ELF-1 (cell line): Measurements from ENCODE around the gene CDH4.

Source experiments
- DNase-seq: peaks from one replicate; pipeline ENCODE4 v3.0.0-alpha.2; 2016; ENCODE audit warnings: low read depth, low spot score

CDH4 gene

DNA sequence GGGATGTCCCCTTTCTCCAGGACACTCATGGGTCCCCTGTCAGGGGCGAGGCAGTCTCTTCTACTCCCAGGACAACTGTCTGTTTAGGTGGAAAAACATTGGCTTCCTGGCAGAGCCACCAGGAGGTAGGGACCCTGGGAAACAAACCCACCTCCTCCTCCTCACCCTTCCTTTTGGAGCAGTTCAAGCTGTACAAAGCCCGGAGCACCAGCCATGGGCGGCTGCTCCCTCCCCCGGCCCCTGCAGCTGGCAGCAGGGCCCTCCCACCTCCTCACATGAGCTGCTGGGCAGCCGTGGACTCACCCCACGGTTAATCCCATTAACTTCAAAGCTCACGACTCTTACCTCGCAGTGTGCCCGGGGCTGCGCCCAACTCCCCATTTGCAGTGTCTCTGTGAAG, 48.6 kb downstream of the CDH4 start:
- DNase-seq: no peak

DNA sequence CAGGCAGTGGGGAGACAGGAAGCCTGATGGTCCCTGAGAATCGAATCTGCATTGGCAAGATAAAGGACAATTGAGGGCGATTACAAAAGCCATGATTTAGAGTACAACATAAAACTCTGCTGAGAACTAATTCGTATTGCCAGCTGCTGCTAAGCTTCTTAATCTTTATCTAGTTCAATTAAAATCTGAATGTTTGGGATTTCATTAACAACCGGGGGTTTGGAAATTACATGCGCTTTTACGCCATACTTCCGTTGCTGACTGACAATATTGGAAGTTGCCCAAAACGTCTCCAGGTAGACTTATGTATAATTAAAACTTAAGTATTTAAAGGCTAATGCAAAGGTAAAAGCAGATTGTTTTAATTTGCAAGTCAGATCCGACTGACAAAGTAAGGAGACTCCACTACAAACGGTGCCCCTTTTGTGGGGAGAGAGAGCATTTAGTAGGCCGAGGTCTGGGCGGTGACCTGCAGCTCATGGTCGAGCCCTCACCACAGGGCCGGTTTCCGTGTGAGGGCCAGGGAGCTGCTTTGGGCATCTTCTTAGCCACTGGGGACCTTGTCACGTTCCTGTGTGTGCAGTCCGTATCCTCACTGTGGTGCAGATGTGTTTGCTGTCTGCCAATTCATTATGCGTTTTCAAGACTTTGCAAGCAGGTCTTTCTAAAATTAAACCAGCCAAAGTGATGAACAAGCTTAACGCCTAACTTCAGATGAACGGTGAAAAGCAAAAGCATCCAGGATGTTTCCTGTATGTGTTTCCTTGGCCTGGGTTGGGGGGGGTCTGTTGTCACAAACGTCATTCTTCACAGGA, 49.9 kb downstream of the CDH4 start:
- DNase-seq: no peak

DNA sequence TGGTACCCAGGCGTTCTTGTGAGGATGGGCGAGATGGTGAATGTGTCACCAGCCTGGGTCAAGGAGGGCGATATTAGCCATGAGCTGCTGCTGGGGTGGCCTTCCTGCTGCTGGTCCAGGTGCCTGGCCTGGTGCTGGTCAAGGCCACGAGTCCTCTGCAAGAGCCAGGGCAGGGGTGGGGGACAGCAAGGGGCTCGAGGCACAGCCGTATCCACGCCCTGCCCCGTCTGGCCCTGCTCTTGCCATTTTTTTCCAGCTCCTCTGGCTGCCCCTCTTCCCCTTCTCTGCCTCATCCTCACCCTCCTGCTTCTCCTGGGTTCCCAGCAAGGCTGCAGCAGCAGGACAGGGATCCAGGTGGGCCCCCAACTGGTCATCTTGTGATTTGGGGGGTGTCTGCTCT, 51.2 kb downstream of the CDH4 start:
- no peak for DNase-seq

DNA sequence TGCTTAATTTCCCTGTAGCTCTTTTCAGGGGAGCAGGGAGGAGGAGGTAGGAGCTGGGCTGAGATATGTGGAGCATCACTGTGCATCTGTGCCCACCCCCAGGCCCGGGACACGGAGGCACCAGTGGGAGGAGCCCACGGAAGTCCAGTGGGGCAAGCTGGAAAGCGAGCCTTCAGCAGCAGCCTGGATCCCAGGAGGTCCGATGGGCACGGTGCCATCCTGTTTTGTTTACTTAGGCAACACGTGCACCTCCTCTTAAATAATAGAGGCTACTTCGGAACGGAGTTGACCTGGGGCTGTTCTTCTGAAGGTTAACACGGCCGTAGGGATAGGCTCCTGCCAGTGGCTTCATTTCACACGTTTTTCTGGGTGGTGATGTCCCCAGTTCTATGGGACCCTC, 51.6 kb downstream of the CDH4 start:
- DNase-seq: no peak

DNA sequence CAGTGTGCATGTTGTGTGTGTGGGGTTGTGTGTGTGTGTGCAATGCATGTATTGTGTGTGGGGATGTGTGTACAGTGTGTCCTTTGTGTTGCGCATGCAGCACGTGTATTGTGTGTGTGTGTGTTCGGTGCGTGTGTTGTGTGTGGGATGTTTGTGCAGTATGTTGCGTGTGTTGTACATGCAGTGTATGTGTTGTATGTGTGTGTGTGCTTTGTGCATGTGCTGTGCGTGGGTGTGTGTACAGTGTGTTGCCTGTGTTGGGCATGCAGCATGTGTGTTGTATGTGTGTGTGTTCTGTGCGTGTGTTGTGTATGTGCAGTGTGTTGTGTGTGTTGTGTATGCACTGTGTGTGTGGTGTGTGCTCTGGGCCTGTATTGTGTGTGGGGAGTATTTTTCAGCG, 52.7 kb downstream of the CDH4 start:
- DNase-seq: no peak

DNA sequence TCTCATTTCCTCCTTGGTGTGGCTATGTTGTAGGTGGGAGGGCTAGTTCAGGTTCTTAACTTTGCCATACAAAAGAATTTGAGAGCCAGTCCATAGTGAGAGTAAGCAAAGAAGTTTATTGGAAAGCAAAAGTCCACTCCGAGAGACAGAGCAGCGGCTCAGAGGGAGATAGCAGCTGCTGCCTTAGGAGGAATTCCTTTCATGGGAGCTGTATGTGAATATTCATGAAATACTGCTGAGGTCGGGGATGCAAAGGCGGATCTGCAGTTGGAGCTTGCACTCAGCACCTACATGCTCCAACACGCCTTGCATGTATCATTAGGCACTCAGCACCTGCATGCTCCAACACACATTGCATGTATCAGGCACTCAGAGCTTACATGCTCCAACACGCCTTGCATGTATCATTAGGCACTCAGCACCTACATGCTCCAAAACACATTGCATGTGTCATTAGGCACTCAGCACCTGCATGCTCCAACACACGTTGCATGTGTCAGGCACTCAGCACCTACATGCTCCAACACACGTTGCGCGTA, 54.9 kb downstream of the CDH4 start:
- no peak for DNase-seq

DNA sequence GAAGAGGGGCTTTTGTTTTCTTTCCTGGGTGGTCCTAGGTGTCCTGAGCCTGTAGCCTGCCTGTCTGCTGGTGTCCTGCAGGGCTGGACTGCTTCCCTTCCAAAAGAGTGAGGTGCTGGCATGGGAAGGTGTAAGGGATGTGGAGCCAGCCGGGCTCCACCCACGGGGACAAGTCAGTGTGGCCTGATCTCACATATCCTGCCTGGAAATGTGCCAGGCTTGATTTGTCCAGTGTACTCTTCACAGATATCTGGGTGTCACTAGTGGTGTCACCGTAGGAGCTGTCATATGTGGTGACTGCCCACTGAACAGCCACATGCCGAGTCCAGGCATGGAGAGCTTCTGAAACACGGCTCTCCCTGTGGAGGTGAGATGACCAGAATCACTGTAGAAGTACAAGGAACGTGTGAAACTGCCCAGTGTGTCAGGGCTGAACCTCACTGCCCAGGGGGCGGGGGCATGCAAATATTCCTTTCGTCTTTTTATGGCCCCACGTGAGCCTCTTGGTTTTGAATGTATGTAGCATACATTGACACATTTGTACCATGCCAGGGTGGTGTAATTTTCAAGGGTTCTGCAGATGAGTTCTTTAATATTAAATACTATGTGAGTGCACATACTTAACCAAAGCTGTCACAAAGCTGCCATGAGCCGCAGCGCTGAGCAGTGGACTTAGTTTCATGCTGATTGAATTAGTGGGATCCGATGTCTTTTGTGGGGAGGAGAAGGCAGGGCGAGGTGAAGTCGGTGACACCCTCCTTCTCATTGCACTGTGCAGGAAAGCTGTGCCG, 55.8 kb downstream of the CDH4 start:
- no peak for DNase-seq

DNA sequence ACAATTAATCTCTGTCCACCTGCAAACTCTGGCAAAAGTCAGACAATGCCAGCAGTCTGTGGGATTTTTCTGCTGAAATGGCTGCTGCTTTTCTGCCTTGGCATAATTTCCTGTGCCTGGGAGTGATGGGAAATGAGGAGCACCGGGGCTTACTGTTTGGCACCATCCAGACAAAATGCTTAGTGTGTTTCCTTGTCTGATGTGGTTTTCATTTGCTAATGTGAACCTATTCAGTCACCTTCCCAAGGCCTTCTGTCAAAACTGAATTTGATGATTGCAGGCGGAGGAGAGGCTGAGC, 56.4 kb downstream of the CDH4 start:
- no peak for DNase-seq

DNA sequence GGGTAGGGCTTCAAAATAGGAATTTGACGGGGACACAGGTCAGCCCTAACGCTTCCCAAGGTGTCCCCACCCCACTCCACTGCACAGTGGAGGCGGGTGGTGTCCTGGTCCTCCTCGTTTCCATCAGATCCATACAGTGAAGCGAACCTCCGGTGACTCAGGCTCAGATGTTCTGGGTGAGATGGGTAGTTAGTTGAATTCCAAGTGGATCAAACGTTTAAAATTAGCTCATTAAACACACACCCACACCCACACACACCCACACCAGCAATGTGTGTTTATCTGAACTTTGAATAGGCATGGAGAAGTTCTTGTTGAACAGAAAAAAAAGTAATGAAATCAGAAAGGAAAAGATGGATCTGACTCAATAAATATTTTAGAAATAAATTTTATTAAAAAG, 58.9 kb downstream of the CDH4 start:
- no peak for DNase-seq

DNA sequence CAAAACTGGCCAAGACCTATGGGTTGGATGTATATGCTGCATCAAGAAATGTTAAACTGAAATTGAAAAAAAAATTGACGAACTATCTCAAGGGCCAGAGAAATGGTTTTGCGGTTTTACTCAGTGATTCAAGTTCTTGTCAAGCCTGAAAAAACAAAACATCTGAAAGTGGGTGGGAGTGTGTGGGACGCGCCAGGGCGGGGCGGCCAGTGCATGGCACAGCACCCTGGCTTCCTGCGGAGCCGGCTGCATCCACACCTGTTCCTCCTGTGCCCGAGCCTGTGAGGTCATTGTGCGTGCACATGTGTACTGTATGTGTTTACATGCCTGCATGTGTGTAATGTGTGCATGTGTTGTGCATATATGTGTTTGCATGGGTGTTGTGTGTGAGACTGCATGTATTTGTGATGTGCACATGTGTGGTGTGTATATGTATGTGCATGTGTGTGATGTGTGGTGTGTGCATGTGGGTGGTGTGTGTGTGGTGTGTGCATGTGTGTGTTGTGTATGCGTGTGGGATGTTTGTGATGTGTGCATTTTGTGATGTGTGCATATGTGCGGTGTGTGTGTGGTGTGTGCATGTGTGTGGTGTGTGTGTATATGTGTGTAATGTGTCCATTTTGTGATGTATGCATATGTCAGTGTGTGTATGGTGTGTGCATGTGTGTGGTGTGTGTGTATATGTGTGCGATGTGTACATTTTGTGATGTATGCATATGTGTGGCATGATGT, 59.8 kb downstream of the CDH4 start:
- no peak for DNase-seq

DNA sequence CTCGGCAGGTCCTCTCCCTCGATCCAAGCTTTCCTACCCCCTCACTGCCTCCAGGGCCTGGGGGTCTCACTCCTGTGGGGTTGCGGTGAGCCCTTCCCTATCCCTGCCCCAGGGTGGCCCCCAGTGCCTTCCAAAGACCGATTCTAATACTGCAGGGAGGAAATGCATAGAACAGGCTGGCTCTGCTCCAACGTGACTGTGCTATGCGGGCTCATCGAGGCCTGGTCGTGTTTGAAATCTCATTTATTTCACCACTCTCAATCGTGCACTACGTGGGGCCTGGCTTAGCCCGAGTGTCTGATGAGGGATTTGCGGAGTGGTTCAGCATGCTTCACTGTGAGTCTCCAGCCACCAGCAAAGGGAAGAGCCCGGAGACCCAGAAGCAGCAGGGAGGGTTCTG, 60.9 kb downstream of the CDH4 start:
- DNase-seq: no peak

DNA sequence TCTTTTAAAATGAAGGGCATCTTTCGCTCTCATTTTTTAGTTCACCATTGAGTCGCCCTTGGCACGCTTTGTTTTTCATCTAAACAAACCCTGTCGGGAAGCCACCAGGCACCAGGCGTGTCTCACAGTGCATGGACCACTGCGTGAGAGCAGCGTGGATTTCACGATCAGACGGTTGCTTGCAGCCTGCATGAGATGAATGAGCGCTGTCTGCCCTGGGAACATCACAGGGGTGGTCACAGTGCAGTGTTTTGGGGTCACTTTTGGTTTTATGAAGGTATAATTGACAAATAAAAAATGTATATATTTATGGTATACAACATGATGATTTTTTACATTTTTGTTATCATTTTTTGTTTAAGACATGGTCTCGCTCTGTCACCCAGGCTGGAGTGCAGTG, 61.3 kb downstream of the CDH4 start:
- no peak for DNase-seq

DNA sequence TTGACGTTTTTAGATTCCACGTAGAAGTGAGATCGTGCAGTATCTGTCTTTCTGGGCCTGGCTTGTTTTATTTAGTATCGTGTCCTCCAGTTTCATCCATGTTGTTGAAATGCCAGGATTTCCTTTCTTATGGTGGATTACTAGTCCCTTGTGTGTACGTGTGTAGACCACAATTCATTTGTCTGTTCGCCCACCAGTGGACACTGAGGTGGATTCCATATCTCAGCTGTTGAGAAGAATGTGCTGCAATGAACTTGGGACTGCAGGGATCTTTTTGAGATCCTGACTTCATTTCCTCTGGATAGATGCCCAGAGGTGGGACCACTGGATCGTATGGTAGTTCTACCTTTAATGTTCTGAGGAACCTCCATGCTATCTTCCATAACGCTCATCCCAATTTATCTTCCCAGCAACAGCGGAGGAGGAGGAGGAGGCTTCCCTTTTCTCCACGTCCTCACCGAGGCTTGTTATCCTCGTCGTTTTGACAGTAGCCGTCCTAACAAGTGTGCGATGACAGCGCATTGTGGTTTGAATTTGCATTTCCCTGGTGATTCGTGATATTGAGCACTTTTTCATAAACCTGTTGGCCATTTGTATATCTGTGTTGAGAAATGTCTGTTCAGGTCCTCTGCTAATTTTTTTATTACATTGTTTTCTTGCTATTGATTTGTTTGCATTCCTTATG, 62.4 kb downstream of the CDH4 start:
- DNase-seq: no peak

DNA sequence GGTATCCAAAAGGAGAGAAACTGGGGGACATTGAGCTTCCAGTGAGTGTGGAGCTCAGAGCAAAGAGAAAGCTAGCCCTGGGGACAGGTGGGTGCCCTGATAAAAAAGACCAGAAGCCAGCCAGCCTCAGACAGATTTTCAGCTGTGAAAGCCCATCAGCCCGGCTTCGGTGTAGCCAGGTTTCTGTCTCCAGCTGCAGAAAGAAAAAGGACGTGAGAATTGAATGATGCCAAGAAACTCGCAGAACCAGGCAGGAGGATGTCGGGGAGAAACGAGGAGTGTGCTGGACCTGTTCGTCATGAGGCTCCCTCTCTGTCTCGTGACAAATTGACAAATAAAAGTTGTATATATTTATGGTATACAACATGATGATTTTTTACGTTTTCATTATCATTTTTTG, 63.3 kb downstream of the CDH4 start:
- DNase-seq: no peak

DNA sequence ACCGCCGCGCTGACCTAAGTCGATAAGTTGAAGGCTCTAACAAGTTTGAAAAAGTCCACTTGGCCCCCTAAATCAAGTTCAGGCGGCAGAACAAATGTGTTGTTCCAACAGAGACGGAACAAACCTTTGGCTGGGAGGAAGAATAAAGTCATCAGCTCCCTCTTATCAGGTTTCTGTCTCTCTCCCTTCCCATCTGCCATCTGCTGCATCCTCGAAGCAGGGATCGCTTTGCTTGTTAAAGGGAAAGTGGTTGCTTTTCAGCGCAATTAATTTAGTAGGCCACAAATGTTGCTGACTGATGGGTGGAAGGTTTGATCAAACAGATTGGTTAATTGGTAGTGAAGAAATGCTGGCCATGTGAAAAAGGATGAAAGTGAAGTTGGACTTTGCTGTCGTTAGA, 64.3 kb downstream of the CDH4 start:
- DNase-seq: no peak

DNA sequence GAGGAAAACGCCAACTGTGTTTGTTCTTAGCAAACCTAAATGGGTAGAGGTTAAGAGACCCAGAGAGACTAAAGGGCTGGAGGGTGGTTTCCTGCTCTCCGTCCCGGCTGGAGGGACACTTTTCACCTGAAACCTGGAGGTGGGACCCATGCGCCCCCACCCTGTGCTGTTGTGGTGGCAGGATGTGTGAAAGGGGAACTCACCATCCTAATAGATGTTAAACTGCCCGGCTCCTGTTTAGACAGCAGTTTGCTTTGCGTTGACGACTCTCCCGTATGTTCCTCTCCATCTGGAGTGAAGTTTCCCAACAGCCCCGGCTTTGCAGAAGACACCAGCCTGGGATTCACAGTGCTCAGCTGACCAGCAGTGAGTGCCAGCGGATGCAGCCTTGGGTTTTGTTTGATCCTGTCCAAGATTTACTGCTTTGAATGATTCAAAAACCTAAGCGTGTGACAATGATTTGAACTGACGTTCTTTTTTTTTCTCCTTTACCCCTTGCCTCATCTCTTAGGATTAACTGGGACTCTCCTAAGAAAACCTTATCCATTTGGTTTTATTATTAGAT, 66.0 kb downstream of the CDH4 start:
- DNase-seq: no peak

DNA sequence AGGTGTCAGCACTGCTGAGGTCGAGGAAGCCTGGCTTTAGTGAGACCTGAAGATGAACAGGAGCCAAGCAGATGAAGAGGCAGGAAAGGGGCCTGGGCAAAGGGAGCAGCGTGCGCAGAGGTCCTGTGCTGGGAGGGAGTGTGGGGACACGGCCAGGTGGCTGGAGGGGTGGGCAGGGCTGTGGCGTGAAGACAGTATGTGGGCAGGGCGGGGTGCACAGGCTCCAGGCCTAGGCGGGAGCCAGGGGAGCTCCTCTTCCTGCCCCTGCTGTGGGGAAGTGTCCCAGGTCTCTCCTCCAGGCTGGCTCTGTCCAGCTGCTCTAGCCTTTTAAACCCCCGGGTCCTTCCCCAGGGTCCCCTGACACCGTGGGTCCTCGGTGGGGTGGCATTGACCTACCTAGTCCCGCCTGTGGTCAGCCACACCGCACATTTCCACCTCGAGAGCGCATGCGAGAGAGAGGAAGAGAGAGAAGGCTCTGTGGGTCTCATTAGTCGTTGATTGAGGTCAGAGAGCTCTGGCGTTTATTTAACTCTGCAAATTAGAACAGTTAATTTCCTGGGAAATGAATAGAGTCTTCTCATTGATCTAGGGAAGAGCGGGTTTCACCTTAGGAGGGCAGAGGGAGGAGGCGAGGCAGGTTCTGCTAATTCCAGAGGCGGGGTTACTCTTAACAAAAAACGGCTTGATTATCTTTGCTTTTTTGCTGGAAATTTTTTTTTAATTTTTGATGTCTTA, 68.8 kb downstream of the CDH4 start:
- DNase-seq: no peak

DNA sequence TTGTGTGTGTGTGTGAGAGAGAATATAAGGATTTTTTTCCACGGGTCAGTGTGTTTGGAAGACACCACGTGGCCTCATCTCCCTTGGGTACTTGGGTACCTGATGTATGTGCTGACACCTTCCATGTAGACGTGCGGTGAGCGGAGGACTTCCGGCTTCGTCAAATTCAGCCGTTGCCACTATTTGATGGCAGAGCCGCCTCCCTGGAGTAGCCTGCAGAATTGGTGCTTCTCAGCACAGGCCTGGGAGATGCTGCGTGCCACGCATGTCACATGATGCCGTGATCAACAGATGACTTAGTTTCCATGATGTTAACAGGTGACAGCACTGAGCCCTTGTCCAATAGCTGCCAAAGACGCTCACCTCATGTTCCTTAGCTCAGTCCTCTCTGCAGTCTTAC, 69.4 kb downstream of the CDH4 start:
- DNase-seq: no peak

DNA sequence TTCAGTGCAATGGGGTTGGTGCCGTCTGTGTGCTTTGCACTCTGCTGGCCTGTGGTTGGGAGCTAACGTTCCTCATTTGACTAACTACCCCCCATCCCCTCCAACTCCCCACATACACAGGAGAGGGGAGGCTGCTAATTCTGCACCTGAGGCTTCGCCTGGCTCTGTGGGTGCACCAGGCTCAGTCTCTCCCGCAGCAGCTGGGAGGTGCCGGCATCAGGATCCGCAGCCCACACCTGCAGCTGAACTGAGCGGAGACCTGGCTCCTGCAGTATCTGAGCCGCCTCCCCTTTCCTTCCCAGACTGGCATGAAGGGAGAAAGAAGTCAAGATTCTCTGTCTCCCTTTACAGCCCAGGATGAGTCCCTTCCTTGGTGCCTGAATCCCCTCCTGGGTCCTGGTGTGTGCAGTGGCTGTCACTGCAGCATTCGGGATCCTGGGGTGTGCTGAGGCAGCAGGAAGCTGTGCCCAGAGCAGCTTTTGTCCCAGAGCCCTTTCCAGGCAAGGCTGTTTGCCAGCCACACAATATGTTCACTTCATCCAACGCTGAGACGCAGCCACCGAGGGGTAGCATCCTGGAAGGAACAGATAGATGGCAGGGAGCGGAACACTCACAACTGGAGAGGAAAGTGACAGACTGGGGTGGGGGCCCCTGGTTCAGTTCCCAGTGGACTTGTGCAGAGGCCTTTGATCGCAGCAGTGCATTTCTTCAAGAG, 70.2 kb downstream of the CDH4 start:
- DNase-seq: no peak

DNA sequence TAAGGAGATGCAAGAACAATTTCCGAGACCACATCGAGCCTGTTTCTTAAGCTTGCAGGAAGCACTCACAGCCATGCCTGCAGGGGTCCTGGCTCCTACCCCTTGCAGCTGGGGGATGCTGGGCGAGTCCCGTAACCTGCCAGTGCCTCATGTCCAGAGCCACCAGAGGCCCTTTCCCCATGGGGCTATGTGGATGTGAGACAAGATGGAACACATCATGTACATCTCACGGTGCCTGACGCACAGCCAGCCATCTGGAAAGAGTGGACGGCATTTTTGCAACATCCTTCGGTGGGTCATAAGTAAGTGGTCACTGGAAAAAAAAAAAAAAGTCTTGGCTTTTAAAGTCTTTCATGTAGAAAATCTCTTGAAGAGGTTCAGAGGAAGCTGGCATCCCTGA, 72.8 kb downstream of the CDH4 start:
- DNase-seq: no peak
